H1 (cell line): Measurements from ENCODE around the gene CHSY1. TPM values are rescaled to one million over a fixed set of nuclear protein-coding genes. Genes with fewer than 3 reads are reported as not detected.

Experiments
- CHD7 ChIP-seq: fragments of 300-600 bp; sonication (generic); IDR thresholded peaks from 2 replicates; pipeline ENCODE4 v1.7.1; 2012; ENCODE audit warnings: low read length, moderate library complexity, mild to moderate bottlenecking, inconsistent platforms; ENCODE audit not compliant: insufficient replicate concordance
- polyA plus RNA-seq, 7 experiments: library from polyadenylated mRNA; depleted of rRNA in 3 of 7; stranded (reverse) in 5 of 7; unstranded in 2 of 7; fragments of >200 nt in 5 of 7; fragments of 200-250 nt in 2 of 7; gene quantifications; 1 replicate in 5 of 7; 2 replicates in 1 of 7; 4 replicates in 1 of 7; pipeline versions ENCODE4 v1.2.1 to v1.2.3, GENCODE V29; 2011 to 2013; ENCODE audit warnings: missing spikeins in 2 of 7, mixed read lengths in 2 of 7
- total RNA-seq: library from RNA; stranded (reverse); fragmentation: NEBNext Ultra II Directional; extraction: Animal tissue kit (Norgen Biotek cat#: 25700); gene quantifications from 2 replicates; pipeline ENCODE4 v1.2.1, GENCODE V29; 2021

Gene CHSY1
- total and polyA plus RNA-seq, 2 of the 8 experiments (the other 6 are each of a cell fraction or from before 2014, with no cell fraction given): 24.9 to 60.7 TPM

GRCh38 chr15:101254157-101255050 is 2.6 kb upstream of the CHSY1 start (continued):
- TF ChIP-seq CHD7: no peak
- TF ChIP-seq, all 59 proteins: peak for 1
